Epithelial cell of proximal tubule (primary cell): ENCODE measurements around the gene PSKH1. TPM values are rescaled to one million over a fixed set of nuclear protein-coding genes. Genes with fewer than 3 reads are reported as not detected.

Experiments
- DNase-seq: peaks from one replicate; pipeline ENCODE4 v3.0.0-alpha.2; 2011; ENCODE audit warnings: low read depth
- H3K4me3 ChIP-seq: 2 replicates; pipeline ENCODE4 v1.5.1; 2011; ENCODE audit warnings: low read depth, mild to moderate bottlenecking, low read length
- total RNA-seq: library from RNA; depleted of rRNA; stranded (reverse); fragments of >200 nt; gene quantifications from 2 replicates; pipeline ENCODE4 v1.2.3, GENCODE V29; 2015
- TF ChIP-seq, protein P1 (sequence below): conservative IDR thresholded peaks from 2 replicates; pipeline ENCODE4 v1.5.1; 2012; ENCODE audit warnings: low read depth, mild to moderate bottlenecking, low read length

The PSKH1 gene
- total RNA-seq, 1 donor from 2014 or later = 6.7 TPM

DNA sequence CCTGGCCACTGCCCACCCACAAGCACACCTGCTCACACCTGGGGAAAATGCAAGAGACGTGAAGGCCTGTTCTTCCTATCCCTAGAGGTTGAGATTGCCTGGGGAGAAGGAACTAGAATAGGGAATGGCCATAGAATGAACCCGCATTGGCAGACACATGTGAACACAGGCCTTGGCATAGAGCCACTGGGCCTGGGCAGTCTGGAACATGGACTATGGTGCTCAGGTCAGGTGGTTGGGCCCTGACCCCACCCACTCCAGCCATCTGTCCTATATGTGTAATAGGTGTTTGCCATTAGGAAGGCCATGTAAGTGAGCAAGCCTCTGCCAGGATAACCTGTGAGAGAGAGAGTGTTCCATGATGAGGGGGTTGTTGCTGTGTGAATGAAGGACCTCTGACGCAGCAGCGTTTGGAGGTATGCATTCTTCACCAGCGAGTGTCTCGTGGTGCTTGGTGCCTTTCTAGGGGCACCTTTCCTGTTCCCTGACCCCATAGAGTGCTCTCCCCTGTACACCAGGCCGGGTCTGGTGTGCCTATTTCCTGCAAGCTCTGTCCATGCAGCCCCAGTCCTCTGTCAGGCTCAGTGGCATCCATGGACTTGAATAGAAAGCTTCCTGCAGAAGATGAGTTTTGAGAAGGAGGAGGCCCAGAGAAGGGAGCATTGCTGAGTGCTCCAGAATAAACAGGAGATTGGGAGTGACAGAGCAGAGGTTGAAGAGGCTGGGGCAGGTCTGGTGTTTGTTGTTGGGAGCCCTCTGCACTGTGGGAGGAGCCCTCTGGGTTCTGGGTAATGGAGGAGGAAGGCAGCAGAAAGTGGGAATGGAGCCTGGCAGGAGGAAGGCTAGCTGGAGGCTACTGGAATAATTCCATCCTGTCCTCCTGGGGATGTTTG is 23.0 kb downstream of the PSKH1 start:
- H3K4me3 ChIP-seq = no peak overlapping the region
- TF ChIP-seq, protein P1, sequence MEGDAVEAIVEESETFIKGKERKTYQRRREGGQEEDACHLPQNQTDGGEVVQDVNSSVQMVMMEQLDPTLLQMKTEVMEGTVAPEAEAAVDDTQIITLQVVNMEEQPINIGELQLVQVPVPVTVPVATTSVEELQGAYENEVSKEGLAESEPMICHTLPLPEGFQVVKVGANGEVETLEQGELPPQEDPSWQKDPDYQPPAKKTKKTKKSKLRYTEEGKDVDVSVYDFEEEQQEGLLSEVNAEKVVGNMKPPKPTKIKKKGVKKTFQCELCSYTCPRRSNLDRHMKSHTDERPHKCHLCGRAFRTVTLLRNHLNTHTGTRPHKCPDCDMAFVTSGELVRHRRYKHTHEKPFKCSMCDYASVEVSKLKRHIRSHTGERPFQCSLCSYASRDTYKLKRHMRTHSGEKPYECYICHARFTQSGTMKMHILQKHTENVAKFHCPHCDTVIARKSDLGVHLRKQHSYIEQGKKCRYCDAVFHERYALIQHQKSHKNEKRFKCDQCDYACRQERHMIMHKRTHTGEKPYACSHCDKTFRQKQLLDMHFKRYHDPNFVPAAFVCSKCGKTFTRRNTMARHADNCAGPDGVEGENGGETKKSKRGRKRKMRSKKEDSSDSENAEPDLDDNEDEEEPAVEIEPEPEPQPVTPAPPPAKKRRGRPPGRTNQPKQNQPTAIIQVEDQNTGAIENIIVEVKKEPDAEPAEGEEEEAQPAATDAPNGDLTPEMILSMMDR = no peak
- DNase-seq = no peak

DNA sequence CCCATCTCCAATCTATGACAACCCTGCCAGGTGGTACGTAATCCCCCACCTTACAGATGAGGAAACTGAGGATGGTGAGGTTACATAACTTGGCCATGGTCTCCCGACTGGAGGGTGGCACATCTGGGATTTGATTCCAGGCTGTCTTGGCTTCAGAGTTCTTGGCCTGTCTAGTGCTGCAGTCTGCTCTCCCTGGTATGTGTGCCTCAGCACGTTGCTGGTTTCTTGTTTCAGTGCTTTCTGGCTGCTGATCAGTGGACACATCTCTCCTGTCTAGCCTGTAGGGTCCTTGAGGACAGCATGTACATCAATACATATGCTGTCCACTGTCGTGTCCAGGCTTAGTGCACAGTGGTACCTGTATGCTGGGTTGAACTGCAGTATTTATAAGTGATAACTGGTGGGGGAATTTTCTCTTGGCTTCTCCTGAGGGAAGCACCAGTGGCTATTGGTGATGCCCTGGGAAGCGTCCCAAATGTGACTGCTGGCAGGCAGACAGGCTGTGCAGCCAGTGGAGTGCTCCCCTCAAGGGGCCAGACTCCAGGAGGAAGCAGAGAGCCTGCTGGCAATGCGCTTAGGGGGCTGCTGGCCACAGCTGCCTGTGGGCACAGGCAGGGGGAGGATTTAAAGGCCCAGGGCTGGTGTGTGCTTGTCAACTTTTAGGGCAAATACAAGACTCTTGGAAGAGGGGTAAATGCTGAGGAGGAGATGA is 24.2 kb downstream of the PSKH1 start:
- TF ChIP-seq, protein P1 = no peak
- H3K4me3 ChIP-seq = no peak overlapping the region
- no peak for DNase-seq

DNA sequence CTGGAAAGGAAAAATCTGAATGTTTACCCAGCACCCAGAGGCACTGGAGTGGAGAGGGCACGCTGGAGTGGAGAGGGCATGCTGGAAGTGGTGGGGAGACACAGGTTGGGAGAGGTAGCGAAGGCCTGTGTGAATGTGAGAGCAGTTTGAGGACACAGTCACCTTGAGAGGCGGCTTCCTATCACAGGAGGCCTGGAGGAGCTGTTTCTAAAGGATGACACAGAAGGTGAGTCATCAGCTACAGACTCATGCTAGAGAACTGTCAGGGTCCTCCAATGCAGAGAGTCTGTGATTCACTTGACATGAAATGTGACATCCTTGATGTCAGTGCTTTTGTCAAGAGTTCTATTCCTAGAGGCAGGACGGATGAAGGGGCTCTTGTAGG is 24.8 kb downstream of the PSKH1 start:
- DNase-seq = no peak
- no peak overlapping the region for H3K4me3 ChIP-seq
- TF ChIP-seq, protein P1 = no peak

DNA sequence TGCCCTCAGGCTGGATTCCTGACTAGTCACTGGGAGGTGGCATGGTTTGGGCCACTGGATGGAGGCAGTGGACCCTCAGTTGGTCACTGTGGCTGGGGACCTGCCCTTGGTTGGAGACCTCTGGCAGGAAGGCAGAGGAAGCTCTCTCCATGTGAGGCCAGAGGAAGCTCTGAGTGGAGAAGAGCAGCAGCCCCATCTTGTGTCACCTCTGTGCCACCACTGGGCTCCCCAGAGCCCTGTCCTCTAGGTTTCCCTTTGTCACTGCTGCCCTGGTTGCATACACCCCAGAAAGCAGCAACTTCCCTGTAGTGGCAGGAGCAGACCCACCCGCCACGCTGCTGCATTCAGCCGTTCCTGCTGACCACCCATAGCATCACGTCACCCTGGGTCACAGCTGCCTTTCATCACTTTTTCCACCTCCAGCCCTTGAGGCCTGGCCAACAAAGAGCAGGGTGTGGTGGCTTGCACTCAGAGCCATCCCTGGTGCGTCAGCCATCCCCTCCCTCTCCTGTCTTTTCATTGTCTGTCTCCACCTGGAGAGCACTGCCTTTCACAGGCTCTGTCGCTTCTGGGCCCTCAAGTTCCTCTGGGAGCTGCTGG is 26.7 kb downstream of the PSKH1 start:
- H3K4me3 ChIP-seq = no peak overlapping the region
- no peak for DNase-seq
- TF ChIP-seq, protein P1 = no peak

DNA sequence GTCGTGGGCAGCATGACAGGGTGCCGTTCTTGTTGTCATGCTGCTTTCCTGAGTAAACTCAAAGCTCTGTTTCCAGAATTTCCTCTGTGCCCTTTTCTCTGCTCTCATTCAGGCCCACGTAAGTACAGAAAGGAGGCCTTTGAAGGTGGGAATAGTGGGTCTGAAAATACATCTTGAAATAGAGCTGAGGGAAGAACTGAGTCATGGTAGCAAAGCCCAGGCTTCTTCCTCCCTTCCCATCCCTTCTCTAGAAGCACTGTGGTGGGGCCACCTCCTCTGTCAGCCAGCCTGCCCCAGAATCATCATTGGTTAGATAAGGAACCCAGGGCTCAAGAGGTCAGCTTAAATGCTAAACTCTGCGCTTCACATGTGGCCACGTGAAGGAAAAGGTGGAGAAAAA is 29.2 kb downstream of the PSKH1 start:
- no peak for DNase-seq
- TF ChIP-seq, protein P1 = no peak
- H3K4me3 ChIP-seq = no peak overlapping the region

DNA sequence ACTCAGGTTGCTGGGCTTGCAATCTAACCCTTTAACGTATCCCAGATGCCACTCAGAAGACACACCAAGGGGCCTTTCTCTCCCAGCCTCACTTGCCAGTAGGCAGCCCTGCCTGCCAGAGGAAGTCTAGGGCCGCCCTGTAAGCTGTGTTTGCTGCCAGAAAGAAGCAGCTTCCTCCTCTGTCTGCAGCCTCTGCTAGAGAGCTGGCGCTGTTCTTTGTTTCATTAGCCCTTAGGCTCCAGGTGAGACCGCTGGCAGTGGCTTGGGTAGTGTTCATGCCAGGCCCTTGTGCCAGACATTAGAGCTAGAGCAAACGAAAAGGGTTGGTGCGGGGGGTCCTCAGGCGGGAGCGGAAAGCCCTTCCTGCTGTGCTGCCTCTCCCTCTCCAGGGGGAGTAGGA is 29.7 kb downstream of the PSKH1 start:
- DNase-seq = no peak
- TF ChIP-seq, protein P1 = no peak
- no peak overlapping the region for H3K4me3 ChIP-seq
